B cell (primary cell): ENCODE results near the gene ZFYVE9. TPM values are rescaled to one million over a fixed set of nuclear protein-coding genes. Genes with fewer than 3 reads are reported as not detected.

Source experiments
- ATAC-seq: fragments of 200-7000 bp; cut with Tn5 transposase; one replicate; pipeline ENCODE4 v1.10.0; 2021; ENCODE audit warnings: low read depth, mild to moderate bottlenecking, moderate number of reproducible peaks, moderate library complexity
- CTCF ChIA-PET: fragments of 350-600 bp; sonication (Branson Sonifier 250); formaldehyde crosslinking; loops from one replicate; lab custom pipeline; 2021; ENCODE audit warnings: antibody characterized with exemption, inconsistent platforms; lab: Charles Lee
- POLR2A ChIA-PET: fragments of 350-600 bp; sonication (Branson Sonifier 250); formaldehyde crosslinking; loops from one replicate; lab custom pipeline; 2021; ENCODE audit warnings: antibody characterized with exemption; lab: Charles Lee
- DNase-seq: peaks from one replicate; pipeline ENCODE4 v3.0.0; 2013
- H2AFZ ChIP-seq: 2 replicates; pipeline ENCODE4 v1.6.1; 2012; ENCODE audit warnings: mild to moderate bottlenecking, low read depth, low read length; ENCODE audit not compliant: insufficient read depth, poor library complexity, severe bottlenecking
- H3K27ac ChIP-seq, 2 donors: 1 replicate in 1 of 2; 2 replicates in 1 of 2; pipeline ENCODE4 v1.5.1; 2012 to 2013; ENCODE audit warnings: low read length in 2 of 2, mild to moderate bottlenecking in 2 of 2, moderate library complexity in 1 of 2
- H3K27me3 ChIP-seq, 4 experiments: fragments of 200-600 bp in 1 of 4; sonication (generic) in 1 of 4; replicated peaks in 1 of 4; 1 replicate in 2 of 4; 2 replicates in 2 of 4; pipeline versions ENCODE4 v1.6.1 to v1.7.0; 2013 to 2016; ENCODE audit warnings: low read length in 3 of 4, mild to moderate bottlenecking in 2 of 4, mixed read lengths in 1 of 4, moderate library complexity in 1 of 4; ENCODE audit not compliant: insufficient read depth in 4 of 4, control insufficient read depth in 3 of 4; ENCODE audit errors: control extremely low read depth in 1 of 4
- H3K36me3 ChIP-seq, 2 experiments: replicated peaks in 1 of 2; 1 replicate in 1 of 2; 2 replicates in 1 of 2; pipeline versions ENCODE4 v1.6.1 to v1.7.1; 2013; ENCODE audit warnings: low read length in 1 of 2; ENCODE audit not compliant: insufficient read depth in 2 of 2, control insufficient read depth in 1 of 2; ENCODE audit errors: control extremely low read depth in 1 of 2, extremely low read depth in 1 of 2
- H3K4me1 ChIP-seq, 2 donors: fragments of 200-600 bp in 1 of 2; sonication (generic) in 1 of 2; 1 replicate in 1 of 2; 2 replicates in 1 of 2; pipeline versions ENCODE4 v1.5.1 to v1.6.1; 2013 to 2017; ENCODE audit warnings: low read length in 2 of 2; ENCODE audit not compliant: control insufficient read depth in 2 of 2, insufficient read depth in 2 of 2
- H3K4me2 ChIP-seq: replicated peaks from 2 replicates; pipeline ENCODE3; 2012; ENCODE audit warnings: mild to moderate bottlenecking, low read depth, low read length; ENCODE audit not compliant: poor library complexity, severe bottlenecking
- H3K4me3 ChIP-seq, 5 experiments: fragments of 200-600 bp in 1 of 5; sonication (generic) in 1 of 5; 1 replicate in 3 of 5; 2 replicates in 2 of 5; pipeline versions ENCODE4 v1.5.1 to v1.7.0; 2011 to 2016; ENCODE audit warnings: low read length in 4 of 5, mild to moderate bottlenecking in 4 of 5, low read depth in 2 of 5, control low read depth in 1 of 5, moderate library complexity in 1 of 5; ENCODE audit not compliant: insufficient read depth in 1 of 5; ENCODE audit errors: control extremely low read depth in 1 of 5, extremely low read depth in 1 of 5
- H3K79me2 ChIP-seq: fragments of 200-600 bp; sonication (generic); one replicate; pipeline ENCODE4 v1.6.0; 2016; ENCODE audit warnings: low read length; ENCODE audit not compliant: control insufficient read depth, insufficient read depth
- H3K9ac ChIP-seq: fragments of 200-600 bp; sonication (generic); 2 replicates; pipeline ENCODE4 v1.6.1; 2017; ENCODE audit warnings: mild to moderate bottlenecking, low read length, moderate library complexity
- H3K9me3 ChIP-seq, 3 donors: one replicate each; pipeline versions ENCODE4 v1.6.1 to v1.7.1; 2013; ENCODE audit warnings: low read length in 2 of 3; ENCODE audit not compliant: control insufficient read depth in 2 of 3, insufficient read depth in 1 of 3; ENCODE audit errors: control extremely low read depth in 1 of 3
- H4K20me1 ChIP-seq: 2 replicates; pipeline ENCODE4 v1.6.0; 2012; ENCODE audit warnings: mild to moderate bottlenecking, low read length; ENCODE audit not compliant: insufficient read depth, control insufficient read depth, poor library complexity, severe bottlenecking
- H3K27ac Mint-ChIP-seq: one replicate; pipeline ENCODE4 v1.8.0; 2021; ENCODE audit warnings: mixed read lengths
- H3K27me3 Mint-ChIP-seq: one replicate; pipeline ENCODE4 v1.8.0; 2021; ENCODE audit warnings: mixed read lengths
- H3K4me1 Mint-ChIP-seq: one replicate; pipeline ENCODE4 v1.8.0; 2021; ENCODE audit warnings: mixed read lengths
- H3K4me3 Mint-ChIP-seq: one replicate; pipeline ENCODE4 v1.8.0; 2021; ENCODE audit warnings: mixed read lengths
- H3K9me3 Mint-ChIP-seq: one replicate; pipeline ENCODE4 v1.8.0; 2022; ENCODE audit warnings: mixed read lengths; ENCODE audit not compliant: insufficient read depth
- CTCF ChIP-seq: fragments of 200-600 bp; IDR thresholded peaks from one replicate; pipeline ENCODE4 v1.8.0; 2022; ENCODE audit warnings: antibody characterized with exemption, mild to moderate bottlenecking
- EZH2 ChIP-seq: IDR thresholded peaks from 2 replicates; pipeline ENCODE4 v1.6.1; 2012; ENCODE audit warnings: borderline replicate concordance, low read depth, mild to moderate bottlenecking, moderate library complexity, low read length; ENCODE audit not compliant: insufficient read depth, poor library complexity, severe bottlenecking
- WGBS: methylation state at CpG from one replicate; pipeline ENCODE4 v1.1.5; 2013; ENCODE audit warnings: missing lambda C conversion rate; ENCODE audit not compliant: insufficient coverage; 5-methylcytosine and 5-hydroxymethylcytosine counted together
- intact Hi-C: fragments of 100-400 bp; cut with micrococcal nuclease; formaldehyde crosslinking; loops from one replicate; pipeline ENCODE4 v1.10.0; 2022
- polyA plus RNA-seq: library from polyadenylated mRNA; depleted of rRNA; stranded (reverse); fragments of >200 nt; gene quantifications from 2 replicates; pipeline ENCODE4 v1.2.3, GENCODE V29; 2012
- total RNA-seq, 2 donors: library from RNA; stranded (reverse); fragments of 120-200 nt in 1 of 2; gene quantifications; 1 replicate in 1 of 2; 2 replicates in 1 of 2; pipeline versions ENCODE4 v1.2.3 to v1.2.4, GENCODE V29; 2013 to 2022

ZFYVE9 gene
- total and polyA plus RNA-seq, 2 donors (not counting 1 experiment from before 2014, with no cell fraction given) = 0.16 to 3.3 TPM

- Mint-ChIP-seq H3K27me3 (peaks cover 8% of the 10 kb centered on the region), H3K4me3 (no peak overlapping the region), H3K27ac (no peak overlapping the region), H3K4me1 (no peaks in the 10 kb centered on the region), H3K9me3 (no peaks in the 10 kb centered on the region)
- Histone ChIP-seq H3K4me3 (no peak overlapping the region), H3K9ac (no peak overlapping the region), H3K4me1 (no peaks in the 10 kb centered on the region), H3K36me3 (no peaks in the 10 kb centered on the region), H2AFZ (no peak overlapping the region), H3K4me2 (no peak overlapping the region), H4K20me1 (no peaks in the 10 kb centered on the region), H3K9me3 (no peaks in the 10 kb centered on the region), H3K27ac (no peak overlapping the region), H3K79me2 (no peaks in the 10 kb centered on the region), H3K27me3 (peaks cover 0 to 5% (median 0%) of the 10 kb centered on the region in 4 experiments)
- intact Hi-C loops = no loop called here
- ChIA-PET CTCF (no interaction called here), POLR2A (no interaction called here)
- DNase-seq (no peak), ATAC-seq (no peak)
- WGBS = 93% methylated on average over 4 of the region's 4 CpGs
- no peak for TF ChIP-seq EZH2
- no peak for TF ChIP-seq CTCF
These were observed 16.3 kb downstream of the ZFYVE9 start for GRCh38 chr1:52158218-52158617.

- no peak overlapping the region for H3K27ac Mint-ChIP-seq
- DNase-seq (no peak), ATAC-seq (no peak)
- peaks cover 8% of the 10 kb centered on the region for H3K27me3 Mint-ChIP-seq
- 94% methylated on average over 6 of the region's 10 CpGs for WGBS
- Histone ChIP-seq H3K27me3 (peaks cover 0 to 5% (median 0%) of the 10 kb centered on the region in 4 experiments), H3K4me1 (no peaks in the 10 kb centered on the region), H3K4me3 (no peak overlapping the region), H3K27ac (no peak overlapping the region), H2AFZ (no peak overlapping the region), H4K20me1 (no peaks in the 10 kb centered on the region), H3K4me2 (no peak overlapping the region), H3K79me2 (no peaks in the 10 kb centered on the region), H3K9ac (no peak overlapping the region), H3K36me3 (no peaks in the 10 kb centered on the region), H3K9me3 (no peaks in the 10 kb centered on the region)
- no peaks in the 10 kb centered on the region for H3K9me3 Mint-ChIP-seq
- ChIA-PET CTCF (interaction anchor here (0.6 kb wide), 1 partner anchor 262 kb away, joined by 3 read pairs; no protein-coding TSS in a partner anchor), POLR2A (no interaction called here)
- no peaks in the 10 kb centered on the region for H3K4me1 Mint-ChIP-seq
- intact Hi-C loops = no loop called here
- TF ChIP-seq CTCF (no peak), EZH2 (no peak)
- H3K4me3 Mint-ChIP-seq = no peak overlapping the region
These were observed 17.3 kb downstream of the ZFYVE9 start for GRCh38 chr1:52159033-52159789.
